GM18502 (cell line): ENCODE results near the gene PPFIBP2.

Experiments
- ATAC-seq: cut with Tn5 transposase; IDR thresholded peaks from one replicate; pipeline ENCODE4 v1.9.1; 2021; ENCODE audit warnings: mild to moderate bottlenecking; ENCODE audit not compliant: unreplicated experiment, poor library complexity

The PPFIBP2 gene

GRCh38 chr11:7546324-7546791, 32.6 kb downstream of the PPFIBP2 start:
- no peak for ATAC-seq

GRCh38 chr11:7547687-7548086, 33.9 kb downstream of the PPFIBP2 start:
- no peak for ATAC-seq

- ATAC-seq: peak; percentile 85
Observed at GRCh38 chr11:7548659-7549274, 35.0 kb downstream of the PPFIBP2 start.

- no peak for ATAC-seq
Observed at GRCh38 chr11:7549681-7550080, 35.9 kb downstream of the PPFIBP2 start.

- no peak for ATAC-seq
Observed at GRCh38 chr11:7551571-7551970, 37.8 kb downstream of the PPFIBP2 start.

- no peak for ATAC-seq
Observed at GRCh38 chr11:7552666-7553065, 38.9 kb downstream of the PPFIBP2 start.

GRCh38 chr11:7555052-7555699, 41.4 kb downstream of the PPFIBP2 start:
- no peak for ATAC-seq

- no peak for ATAC-seq
Observed at GRCh38 chr11:7558046-7558445, 44.2 kb downstream of the PPFIBP2 start.

- ATAC-seq: peak; percentile 73
Observed at GRCh38 chr11:7559398-7560283, 45.8 kb downstream of the PPFIBP2 start.

GRCh38 chr11:7561562-7561961, 47.8 kb downstream of the PPFIBP2 start:
- no peak for ATAC-seq

GRCh38 chr11:7563281-7563680, 49.5 kb downstream of the PPFIBP2 start:
- ATAC-seq: no peak

- ATAC-seq: no peak
Observed at GRCh38 chr11:7564803-7565202, 51.0 kb downstream of the PPFIBP2 start.

GRCh38 chr11:7567311-7567710, 53.5 kb downstream of the PPFIBP2 start:
- ATAC-seq: no peak

GRCh38 chr11:7569044-7569443, 55.2 kb downstream of the PPFIBP2 start:
- no peak for ATAC-seq

GRCh38 chr11:7570241-7570640, 56.4 kb downstream of the PPFIBP2 start:
- no peak for ATAC-seq

GRCh38 chr11:7570938-7571521, 57.2 kb downstream of the PPFIBP2 start:
- no peak for ATAC-seq

- ATAC-seq: no peak
Observed at GRCh38 chr11:7571640-7572000, 57.8 kb downstream of the PPFIBP2 start.

GRCh38 chr11:7572001-7572712, 58.4 kb downstream of the PPFIBP2 start:
- no peak for ATAC-seq

GRCh38 chr11:7573193-7573557, 59.4 kb downstream of the PPFIBP2 start:
- no peak for ATAC-seq

GRCh38 chr11:7573558-7574296, 59.9 kb downstream of the PPFIBP2 start:
- no peak for ATAC-seq
